A549 (cell line): ENCODE measurements around the gene KRTAP4-2. TPM values are rescaled to one million over a fixed set of nuclear protein-coding genes. Genes with fewer than 3 reads are reported as not detected.
"Not testable (repeated sequence)": the region's sequence is repeated elsewhere in the genome, so short reads cannot be mapped to it uniquely, and the experiment has no call there.

Source experiments
- ATAC-seq, 2 experiments: fragments of 200-7000 bp in 1 of 2; fragments of >200 bp in 1 of 2; cut with Nextera tagmentation in 1 of 2; cut with Tn5 transposase in 1 of 2; 3 replicates each; pipeline versions ENCODE4 v1.8.0 to v1.9.1; 2018 to 2020; ENCODE audit warnings: mild to moderate bottlenecking in 1 of 2, moderate library complexity in 1 of 2
- CTCF ChIA-PET: fragments of 300-600 bp; sonication (Branson Sonifier 250); formaldehyde crosslinking; extraction: SDS; loops from one replicate; lab custom pipeline; 2021; ENCODE audit warnings: antibody characterized with exemption, inconsistent platforms; lab: Yijun Ruan, JAX
- POLR2A ChIA-PET: fragments of 350-600 bp; formaldehyde crosslinking; extraction: SDS; loops from one replicate; lab custom pipeline; 2021; ENCODE audit warnings: antibody characterized with exemption, inconsistent platforms; lab: Yijun Ruan, JAX
- DNase-seq, 2 experiments: peaks; one replicate each; pipeline versions ENCODE4 v3.0.0 to v3.0.0-alpha.2; 2011 to 2016; ENCODE audit warnings: low read depth in 1 of 2, low spot score in 1 of 2
- FAIRE-seq: peaks from 2 replicates; lab custom pipeline; 2011; peaks lifted over from hg19 to GRCh38; lab: Jason Lieb, UNC
- H3K27ac ChIP-seq, 2 experiments: fragments of >200 bp; sonication (Bioruptor Twin); formaldehyde crosslinking; 3 replicates each; pipeline ENCODE4 v1.5.1; 2016 to 2017
- H3K4me1 ChIP-seq: fragments of >200 bp; sonication (Bioruptor Twin); formaldehyde crosslinking; 3 replicates; pipeline ENCODE4 v1.6.1; 2016
- H3K4me2 ChIP-seq: fragments of >200 bp; sonication (Bioruptor Twin); formaldehyde crosslinking; 3 replicates; pipeline ENCODE4 v1.6.1; 2016
- H3K4me3 ChIP-seq: fragments of >200 bp; sonication (Bioruptor Twin); formaldehyde crosslinking; 3 replicates; pipeline ENCODE4 v1.5.1; 2016
- H3K9me3 ChIP-seq: fragments of >200 bp; sonication (Bioruptor Twin); formaldehyde crosslinking; 3 replicates; pipeline ENCODE4 v1.6.1; 2016
- CEBPB ChIP-seq, 2 experiments: fragments of >200 bp in 1 of 2; sonication (Bioruptor Twin) in 1 of 2; formaldehyde crosslinking in 1 of 2; IDR thresholded peaks; 2 replicates each; pipeline ENCODE4 v1.6.1; 2012 to 2016
- CHD4 ChIP-seq: fragments of 200-600 bp; sonication (generic); IDR thresholded peaks from 2 replicates; pipeline ENCODE4 v1.6.1; 2016; ENCODE audit warnings: antibody characterized with exemption, mild to moderate bottlenecking, borderline replicate concordance
- ELK1 ChIP-seq: fragments of 150-350 bp; IDR thresholded peaks from 2 replicates; pipeline ENCODE4 v1.6.1; 2014; ENCODE audit warnings: low read depth, mild to moderate bottlenecking, low read length
- ESRRA ChIP-seq: fragments of 150-350 bp; IDR thresholded peaks from 2 replicates; pipeline ENCODE4 v1.6.1; 2014; ENCODE audit warnings: mild to moderate bottlenecking, low read length, borderline replicate concordance
- FOSL2 ChIP-seq, 2 experiments: fragments of 450-650 bp in 1 of 2; fragments of >200 bp in 1 of 2; sonication (Bioruptor Twin) in 1 of 2; formaldehyde crosslinking; IDR thresholded peaks; 2 replicates each; pipeline versions ENCODE4 v1.5.0 to v1.6.1; 2016 to 2020; ENCODE audit warnings: mild to moderate bottlenecking in 1 of 2, moderate library complexity in 1 of 2
- HEYL ChIP-seq: fragments of 250-450 bp; sonication (Bioruptor Pico); IDR thresholded peaks from 2 replicates; pipeline ENCODE4 v1.8.0; 2021; ENCODE audit warnings: mild to moderate bottlenecking, moderate library complexity
- HOXB5 ChIP-seq: fragments of 250-450 bp; sonication (Bioruptor Pico); IDR thresholded peaks from 2 replicates; pipeline ENCODE4 v1.5.0; 2020; ENCODE audit warnings: mild to moderate bottlenecking, moderate library complexity
- JUN ChIP-seq, 2 experiments: fragments of >200 bp; sonication (Bioruptor Twin); formaldehyde crosslinking; IDR thresholded peaks; 2 replicates in 1 of 2; 3 replicates in 1 of 2; pipeline ENCODE4 v1.6.1; 2016 to 2017
- MAFK ChIP-seq: fragments of 450-650 bp; IDR thresholded peaks from 2 replicates; pipeline ENCODE4 v1.6.1; 2014; ENCODE audit not compliant: partially characterized antibody
- NR3C1 ChIP-seq: fragments of >200 bp; sonication (Bioruptor Twin); formaldehyde crosslinking; IDR thresholded peaks from 3 replicates; pipeline ENCODE4 v1.6.1; 2017
- POLR2AphosphoS2 ChIP-seq: conservative IDR thresholded peaks from 2 replicates; pipeline ENCODE4 v1.6.1; 2012; ENCODE audit warnings: low read length, improper control_type of control experiment, inconsistent platforms
- RARB ChIP-seq: fragments of 250-450 bp; sonication (Bioruptor Pico); IDR thresholded peaks from 2 replicates; pipeline ENCODE4 v1.8.0; 2021; ENCODE audit warnings: mild to moderate bottlenecking, moderate library complexity
- RCOR1 ChIP-seq: fragments of 150-350 bp; IDR thresholded peaks from 2 replicates; pipeline ENCODE4 v1.6.1; 2014; ENCODE audit warnings: antibody characterized with exemption, low read length, low read depth
- RFX5 ChIP-seq: fragments of 450-650 bp; IDR thresholded peaks from 2 replicates; pipeline ENCODE4 v1.7.1; 2014; ENCODE audit warnings: antibody characterized with exemption, mild to moderate bottlenecking, moderate library complexity
- RNF2 ChIP-seq: fragments of 200-600 bp; sonication (generic); IDR thresholded peaks from 2 replicates; pipeline ENCODE4 v1.6.1; 2016; ENCODE audit warnings: low read depth, mild to moderate bottlenecking, antibody characterized with exemption, moderate library complexity, borderline replicate concordance
- SREBF2 ChIP-seq: fragments of 450-650 bp; IDR thresholded peaks from 2 replicates; pipeline ENCODE4 v1.6.1; 2014; ENCODE audit warnings: mild to moderate bottlenecking, moderate library complexity
- TFCP2L1 ChIP-seq: fragments of 250-450 bp; sonication (Bioruptor Pico); IDR thresholded peaks from 2 replicates; pipeline ENCODE4 v1.5.0; 2021; ENCODE audit warnings: mild to moderate bottlenecking
- USF2 ChIP-seq: fragments of 450-650 bp; IDR thresholded peaks from 2 replicates; pipeline ENCODE4 v1.6.1; 2014; ENCODE audit warnings: antibody characterized with exemption
- ZFP36 ChIP-seq: fragments of 450-650 bp; IDR thresholded peaks from 2 replicates; pipeline ENCODE4 v1.6.1; 2014; ENCODE audit warnings: borderline replicate concordance; ENCODE audit not compliant: partially characterized antibody
- ZSCAN20 ChIP-seq: fragments of 250-450 bp; sonication (Bioruptor Pico); IDR thresholded peaks from 2 replicates; pipeline ENCODE4 v1.8.0; 2022; ENCODE audit warnings: mild to moderate bottlenecking, moderate library complexity
- whole genome bisulfite sequencing: methylation state at CpG from one replicate; pipeline ENCODE4 v1.1.6; 2017; ENCODE audit errors: missing lambda C conversion rate; 5-methylcytosine and 5-hydroxymethylcytosine counted together
- polyA minus RNA-seq: library from RNA; depleted of rRNA, polyadenylated mRNA; stranded (reverse); fragments of >200 nt; gene quantifications from 2 replicates; pipeline ENCODE4 v1.2.3, GENCODE V29; 2011; rRNA and poly(A)+ RNA removed
- polyA plus RNA-seq, 4 experiments: library from polyadenylated mRNA; depleted of rRNA in 3 of 4; stranded (reverse); fragments of >200 nt; fragmentation: RNase III in 1 of 4; extraction: RNeasy Plus Mini Kit Qiagen cat#74134 plus additional on column Dnase treatment in 1 of 4; gene quantifications; 2 replicates in 3 of 4; 3 replicates in 1 of 4; pipeline ENCODE4 v1.2.3, GENCODE V29; 2011 to 2017

Gene KRTAP4-2
- polyA plus RNA-seq (2011; rRNA removed): not detected in 2 replicates
- polyA plus RNA-seq (2012; cell fraction: cytosol; rRNA removed): not detected in 2 replicates
- not detected in 2 replicates for polyA plus RNA-seq (2012; cell fraction: nucleus; rRNA removed)
- not detected in 3 replicates for polyA plus RNA-seq (2017; fragmentation: RNase III; extraction: RNeasy Plus Mini Kit Qiagen cat#74134 plus additional on column Dnase treatment)
- not detected in 2 replicates for polyA minus RNA-seq

DNA sequence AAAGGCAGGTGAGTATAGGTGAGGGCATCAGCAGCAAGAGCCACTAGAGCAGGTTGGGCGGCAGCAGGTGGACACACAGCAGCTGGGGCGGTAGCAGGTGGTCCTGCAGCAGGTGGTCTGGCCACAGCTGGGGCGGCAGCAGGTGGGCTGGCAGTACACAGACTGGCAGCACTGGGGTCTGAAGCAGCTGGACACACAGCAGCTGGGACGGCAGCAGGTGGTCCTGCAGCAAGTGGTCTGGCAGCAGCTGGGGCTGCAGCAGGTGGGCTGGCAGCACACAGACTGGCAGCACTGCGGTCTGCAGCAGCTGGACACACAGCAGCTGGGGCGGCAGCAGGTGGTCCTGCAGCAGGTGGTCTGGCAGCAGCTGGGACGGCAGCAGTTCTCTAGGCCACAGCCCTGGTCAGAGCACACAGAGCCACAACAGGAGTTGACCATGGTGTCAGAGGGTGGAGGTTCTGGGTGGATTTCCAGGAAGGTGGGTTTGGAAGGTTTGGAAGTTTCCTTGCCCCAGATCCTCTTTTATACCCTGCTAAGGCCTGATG is at the start of gene KRTAP4-2:
Gene KRTAP4-2, minus strand, starts transcription at position 495 of the 545 bp plus-strand sequence. Its CDS starts 57 bp downstream, at position 438.
- no peak within 1 kb of the TSS for H3K4me3 ChIP-seq
- H3K4me2 ChIP-seq: no peak within 1 kb of the TSS; the same call in 2 of the 3 replicates
- WGBS: 79% methylated on average over 6 of the region's 7 CpGs
- H3K4me1 ChIP-seq: no peaks in the 10 kb centered on the region
- no peak within 1 kb of the TSS for H3K27ac ChIP-seq
- DNase-seq (no peak), ATAC-seq (no peak), FAIRE-seq (no peak)
- H3K9me3 ChIP-seq: no peaks in the 10 kb centered on the region
- ChIA-PET POLR2A (no interaction called here), CTCF (interaction anchor here (0.9 to 2.4 kb wide), 2 partner anchors 144 to 489 kb away, joined by 3 to 6 read pairs; no protein-coding TSS in a partner anchor)
- no peak for TF ChIP-seq NR3C1

DNA sequence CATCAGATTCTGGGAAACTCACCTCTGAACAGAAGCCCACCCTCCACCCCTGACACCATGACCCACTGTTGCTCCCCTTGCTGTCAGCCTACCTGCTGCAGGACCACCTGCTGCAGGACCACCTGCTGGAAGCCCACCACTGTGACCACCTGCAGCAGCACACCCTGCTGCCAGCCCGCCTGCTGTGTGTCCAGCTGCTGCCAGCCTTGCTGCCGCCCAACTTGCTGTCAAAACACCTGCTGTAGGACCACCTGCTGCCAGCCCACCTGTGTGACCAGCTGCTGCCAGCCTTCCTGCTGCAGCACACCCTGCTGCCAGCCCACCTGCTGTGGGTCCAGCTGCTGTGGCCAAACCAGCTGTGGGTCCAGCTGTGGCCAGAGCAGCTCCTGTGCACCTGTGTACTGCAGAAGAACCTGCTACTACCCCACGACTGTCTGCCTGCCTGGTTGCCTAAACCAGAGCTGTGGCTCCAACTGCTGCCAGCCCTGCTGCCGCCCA is 48.6 kb upstream of the KRTAP4-2 start, which contains the start of gene KRTAP9-2:
Gene KRTAP9-2, plus strand, starts transcription at position 51 of the 498 bp plus-strand sequence. Its CDS starts 7 bp downstream, at position 58.
- CTCF ChIA-PET, POLR2A ChIA-PET, ATAC-seq, FAIRE-seq, H3K4me3 ChIP-seq, DNase-seq, H3K4me2 ChIP-seq, H3K4me1 ChIP-seq, H3K27ac ChIP-seq, H3K9me3 ChIP-seq: not testable (repeated sequence)
- 48% methylated on average over 3 of the region's 4 CpGs for WGBS

DNA sequence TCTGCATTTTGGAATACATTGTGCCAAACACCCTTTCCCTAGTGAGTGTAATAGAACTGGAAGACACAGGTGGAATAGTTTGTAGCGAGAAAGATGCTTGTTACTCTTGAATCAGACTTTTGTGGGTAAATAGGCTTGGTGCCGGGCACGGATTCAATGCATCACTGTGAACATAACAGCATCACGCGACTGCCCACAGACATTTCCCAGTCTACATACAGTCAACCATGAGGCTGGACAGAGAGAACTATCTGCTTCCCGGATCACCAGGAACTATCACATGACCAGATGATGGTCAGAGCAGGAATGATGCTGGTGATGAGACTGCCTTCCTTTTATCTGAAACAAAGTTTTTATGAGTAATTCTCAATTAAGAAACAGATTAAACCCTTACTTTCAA is 48.0 kb upstream of the KRTAP4-2 start:
- H3K9me3 ChIP-seq: no peaks in the 10 kb centered on the region
- FAIRE-seq (peak; percentile 80), DNase-seq (no peak), ATAC-seq (no peak)
- POLR2A ChIA-PET: no interaction called here
- CTCF ChIA-PET: interaction anchor here (1.1 kb wide), 1 partner anchor 37 kb away, joined by 4 read pairs; no protein-coding TSS in a partner anchor
- H3K4me3 ChIP-seq: no peak overlapping the region
- TF ChIP-seq HEYL (CRISPR knock-in tag) (no peak), SREBF2 (no peak), HOXB5 (CRISPR knock-in tag) (no peak), FOSL2 (IDR thresholded peaks at IDR 0.05) (no peak), FOSL2 (CRISPR knock-in tag; IDR thresholded peaks at IDR 0.05) (no peak), RNF2 (no peak), ZSCAN20 (CRISPR knock-in tag) (no peak)
- H3K27ac ChIP-seq: no peak overlapping the region
- H3K4me1 ChIP-seq: no peaks in the 10 kb centered on the region
- WGBS: 90% methylated on average over 6 of the region's 6 CpGs
- H3K4me2 ChIP-seq: no peak overlapping the region

- DNase-seq (no peak), ATAC-seq (no peak), FAIRE-seq (peak; percentile 18)
- Histone ChIP-seq H3K4me2 (no peak overlapping the region), H3K27ac (no peak overlapping the region), H3K4me1 (no peaks in the 10 kb centered on the region), H3K4me3 (no peak overlapping the region), H3K9me3 (peaks cover 3% of the 10 kb centered on the region; the same call in 1 of the 3 replicates)
- TF ChIP-seq ELK1 (no peak), TFCP2L1 (no peak), MAFK (peak; percentile 40), ZFP36 (no peak)
- POLR2A ChIA-PET: no interaction called here
- CTCF ChIA-PET: no interaction called here
- WGBS: 68% methylated on average over 2 of the region's 2 CpGs
Observed at GRCh38 chr17:41223821-41224220, 45.8 kb upstream of the KRTAP4-2 start.

- no peak overlapping the region for H3K4me2 ChIP-seq
- FAIRE-seq (peak; percentile 32), DNase-seq (no peak), ATAC-seq (no peak)
- POLR2A ChIA-PET: no interaction called here
- 78% methylated on average over 1 of the region's 1 CpG for WGBS
- peaks cover 6% of the 10 kb centered on the region; the same call in 1 of the 3 replicates for H3K9me3 ChIP-seq
- H3K4me1 ChIP-seq: peaks cover 24% of the 10 kb centered on the region
- H3K27ac ChIP-seq: no peak overlapping the region
- CTCF ChIA-PET: interaction anchor here (1.1 to 1.3 kb wide), 2 partner anchors 28 to 333 kb away, joined by 3 read pairs; no protein-coding TSS in a partner anchor
- no peak overlapping the region for H3K4me3 ChIP-seq
- TF ChIP-seq POLR2AphosphoS2: no peak
- no peak for TF ChIP-seq RARB (CRISPR knock-in tag)
- no peak for TF ChIP-seq RCOR1
- no peak for TF ChIP-seq ZSCAN20 (CRISPR knock-in tag)
- TF ChIP-seq FOSL2 (IDR thresholded peaks at IDR 0.05): no peak
- TF ChIP-seq FOSL2 (CRISPR knock-in tag; IDR thresholded peaks at IDR 0.05): no peak
- TF ChIP-seq RFX5: no peak
- TF ChIP-seq ESRRA: no peak
- TF ChIP-seq JUN (IDR thresholded peaks at IDR 0.05): no peak
- TF ChIP-seq CHD4: no peak
- no peak for TF ChIP-seq USF2
- no peak for TF ChIP-seq CEBPB (IDR thresholded peaks at IDR 0.05)
Observed at GRCh38 chr17:41215681-41216080, 37.7 kb upstream of the KRTAP4-2 start.
